ENCODE results near the gene PSMB7. TPM values are rescaled to one million over a fixed set of nuclear protein-coding genes. Genes with fewer than 3 reads are reported as not detected.

Gene PSMB7
- total and polyA plus RNA-seq, 2 of the 13 experiments (the other 11 are each of a cell fraction or from before 2014, with no cell fraction given): 259 to 291 TPM

- ATAC-seq (no peak), FAIRE-seq (no peak), DNase-seq (ENCODE audit: low spot score) (no peak)
- BruUV-seq (replicated peaks): no TSS peak
- Histone ChIP-seq H3K4me2 (ENCODE audit: low read depth, low read length) (no peak overlapping the region), H3K36me3 (replicated peaks in 1 of 2; ENCODE audit: control insufficient read depth in 1 of 2, insufficient read depth in 2 of 2, low read length in 2 of 2) (peaks cover 29 to 76% of the 10 kb centered on the region in 2 experiments), H2AFZ (ENCODE audit: low read length) (no peak overlapping the region), H3K27me3 (ENCODE audit: control insufficient read depth in 1 of 2, insufficient read depth in 2 of 2, low read length in 2 of 2) (no peaks in the 10 kb centered on the region), H4K20me1 (ENCODE audit: insufficient read depth, low read length) (peaks cover 8% of the 10 kb centered on the region; the same call in 1 of the 2 replicates), H3K9ac (ENCODE audit: insufficient read depth, low read depth, low read length) (no peak overlapping the region), H3K27ac (ENCODE audit: extremely low read length, insufficient read depth, low read length) (peak overlapping the region; percentile 18), H3K9me3 (ENCODE audit: low read length) (no peaks in the 10 kb centered on the region), H3K79me2 (ENCODE audit: insufficient read depth, low read length) (peaks cover 24% of the 10 kb centered on the region), H3K4me3 (replicated peaks in 1 of 3; ENCODE audit: insufficient read depth in 1 of 3, low read depth in 2 of 3, low read length in 3 of 3) (no peak overlapping the region), H3K4me1 (ENCODE audit: insufficient read depth, low read length) (peaks cover 14% of the 10 kb centered on the region)
- WGBS (ENCODE audit: low lambda C conversion rate): 96% methylated on average over 4 of the region's 4 CpGs
- in situ Hi-C loops (cut with HindIII; ENCODE audit: extremely low pct_ligation_motif_present, low pct_unique_long_range_greater_than_20kb): no loop called here
- TF ChIP-seq ZBTB42 (CRISPR knock-in tag; IDR thresholded peaks at IDR 0.05) (no peak), POLR2G (IDR thresholded peaks at IDR 0.05; ENCODE audit: low read depth, low read length) (peak; percentile 6; the same call in 1 of the 2 replicates), ZNF780A (CRISPR knock-in tag; IDR thresholded peaks at IDR 0.05) (no peak), ZNF782 (CRISPR knock-in tag; IDR thresholded peaks at IDR 0.05; ENCODE audit: borderline replicate concordance) (no peak), RBM22 (optimal IDR thresholded peaks at IDR 0.05; ENCODE audit: low read length) (peak; percentile 66)
- ChIA-PET POLR2A (no interaction called here), CTCF (ENCODE audit: low intra/inter-chr PET ratio, low total read pairs) (no interaction called here)
- intact Hi-C loops (cut with micrococcal nuclease; ENCODE audit: unreplicated experiment): no loop called here
Measured at GRCh38 chr9:124353811-124354274, 61.4 kb downstream of the PSMB7 start.

GRCh38 chr9:124353166-124353768 lies 62.0 kb downstream of the PSMB7 start:
- Histone ChIP-seq H3K79me2 (ENCODE audit: insufficient read depth, low read length) (peaks cover 19% of the 10 kb centered on the region), H2AFZ (ENCODE audit: low read length) (no peak overlapping the region), H3K4me3 (replicated peaks in 1 of 3; ENCODE audit: insufficient read depth in 1 of 3, low read depth in 2 of 3, low read length in 3 of 3) (no peak overlapping the region), H3K4me1 (ENCODE audit: insufficient read depth, low read length) (peaks cover 14% of the 10 kb centered on the region), H3K9ac (ENCODE audit: insufficient read depth, low read depth, low read length) (no peak overlapping the region), H4K20me1 (ENCODE audit: insufficient read depth, low read length) (peaks cover 8% of the 10 kb centered on the region; the same call in 1 of the 2 replicates), H3K36me3 (replicated peaks in 1 of 2; ENCODE audit: control insufficient read depth in 1 of 2, insufficient read depth in 2 of 2, low read length in 2 of 2) (peaks cover 34 to 82% of the 10 kb centered on the region in 2 experiments), H3K9me3 (ENCODE audit: low read length) (no peaks in the 10 kb centered on the region), H3K27ac (ENCODE audit: extremely low read length, insufficient read depth, low read length) (no peak overlapping the region), H3K4me2 (ENCODE audit: low read depth, low read length) (no peak overlapping the region), H3K27me3 (ENCODE audit: control insufficient read depth in 1 of 2, insufficient read depth in 2 of 2, low read length in 2 of 2) (no peaks in the 10 kb centered on the region)
- in situ Hi-C loops (cut with HindIII; ENCODE audit: extremely low pct_ligation_motif_present, low pct_unique_long_range_greater_than_20kb): no loop called here
- ATAC-seq (no peak), DNase-seq (ENCODE audit: low spot score) (no peak), FAIRE-seq (no peak)
- ChIA-PET POLR2A (no interaction called here), CTCF (ENCODE audit: low intra/inter-chr PET ratio, low total read pairs) (no interaction called here)
- TF ChIP-seq PAF1 (CRISPR knock-in tag; IDR thresholded peaks at IDR 0.05) (no peak), FLYWCH1 (CRISPR knock-in tag; IDR thresholded peaks at IDR 0.05) (no peak), AGO2 (optimal IDR thresholded peaks at IDR 0.05; ENCODE audit: low read depth, low read length) (peak; percentile 55), NCOA2 (CRISPR knock-in tag; IDR thresholded peaks at IDR 0.05) (no peak), POLR2G (IDR thresholded peaks at IDR 0.05; ENCODE audit: low read depth, low read length) (peak; percentile 45; the same call in 1 of the 2 replicates), ZNF891 (CRISPR knock-in tag; IDR thresholded peaks at IDR 0.05) (no peak), ZC3H13 (CRISPR knock-in tag; IDR thresholded peaks at IDR 0.05) (peak; percentile 4; the same call in 1 of the 2 replicates), POLR2A (IDR thresholded peaks at IDR 0.05; ENCODE audit: insufficient read depth in 1 of 2, low read depth in 2 of 2, low read length in 2 of 2) (peak in 1 of 2 experiments; percentile 28; a peak in 1 of 4 replicates), ZNF598 (CRISPR knock-in tag; IDR thresholded peaks at IDR 0.05; ENCODE audit: borderline replicate concordance) (no peak), FOXK1 (CRISPR knock-in tag; IDR thresholded peaks at IDR 0.05; ENCODE audit: borderline replicate concordance, low read depth) (no peak)
- 95% methylated on average over 6 of the region's 7 CpGs for WGBS (ENCODE audit: low lambda C conversion rate)
- BruUV-seq (replicated peaks): no TSS peak
- intact Hi-C loops (cut with micrococcal nuclease; ENCODE audit: unreplicated experiment): no loop called here
